MM.1S (cell line): ENCODE data around the gene COQ2.

Experiments used
- CTCF ChIP-seq: fragments of 300-600 bp; sonication (generic); IDR thresholded peaks from 2 replicates; pipeline ENCODE4 v1.5.1; 2016; ENCODE audit warnings: antibody characterized with exemption, low read length, mixed read lengths
- EZH2 ChIP-seq: fragments of 300-600 bp; sonication (generic); optimal IDR thresholded peaks from 2 replicates; pipeline ENCODE3; 2017; ENCODE audit warnings: low read depth, mild to moderate bottlenecking, antibody characterized with exemption, low read length, mixed read lengths
- EZH2phosphoT487 ChIP-seq: fragments of 300-600 bp; sonication (generic); IDR thresholded peaks from 2 replicates; pipeline ENCODE4 v1.6.1; 2018; ENCODE audit warnings: antibody characterized with exemption, low read length

DNA sequence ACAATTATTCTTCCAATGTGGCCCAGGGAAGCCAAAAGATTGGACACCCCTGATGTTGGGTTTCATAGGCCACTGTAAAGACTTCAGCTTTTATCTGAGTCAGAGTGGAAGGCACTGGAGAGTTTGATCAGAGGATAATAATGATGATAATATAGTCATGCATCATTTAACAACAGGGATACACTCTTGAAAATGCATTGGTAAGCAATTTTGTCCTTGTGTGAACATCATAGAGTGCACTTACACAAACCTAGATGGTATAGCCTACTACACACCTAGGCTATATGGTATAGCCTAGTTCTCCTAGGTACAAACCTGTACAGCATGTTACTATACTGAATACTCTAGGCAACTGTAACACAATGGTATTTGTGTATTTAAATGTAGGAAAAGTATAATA, 70.5 kb downstream of the COQ2 start:
- TF ChIP-seq CTCF = no peak
- TF ChIP-seq EZH2 = no peak
- TF ChIP-seq EZH2phosphoT487 = no peak
